COLO829 (cell line): ENCODE data around the gene GDAP1L1.
A peak's percentile ranks its signal among the peaks of the same experiment; 100 is the strongest.
"Not testable (repeated sequence)": the region's sequence is repeated elsewhere in the genome, so short reads cannot be mapped to it uniquely, and the experiment has no call there.

Experiments
- DNase-seq: peaks from one replicate; pipeline ENCODE4 v3.0.0; 2012; ENCODE audit warnings: low spot score

Gene GDAP1L1

DNA sequence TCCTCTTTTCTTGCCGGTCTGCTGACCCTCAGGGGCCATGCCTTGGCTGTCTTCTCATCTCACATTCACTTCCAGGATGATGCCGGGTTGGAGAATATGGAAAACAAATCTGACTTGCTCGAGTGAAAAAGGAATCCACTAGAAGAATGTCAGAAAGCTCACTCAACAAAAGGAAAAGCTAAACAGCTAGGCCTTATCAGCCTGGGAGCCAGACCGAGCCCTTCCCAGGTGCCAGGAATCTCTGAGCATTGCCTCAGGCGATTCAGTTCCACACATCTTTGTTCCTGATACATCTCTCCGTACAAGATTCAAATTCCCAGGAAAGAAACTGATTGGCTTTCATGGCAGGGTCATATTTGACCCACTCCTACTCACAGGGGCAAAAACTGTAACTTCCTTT lies 27.3 kb upstream of the GDAP1L1 start:
- no peak for DNase-seq

DNA sequence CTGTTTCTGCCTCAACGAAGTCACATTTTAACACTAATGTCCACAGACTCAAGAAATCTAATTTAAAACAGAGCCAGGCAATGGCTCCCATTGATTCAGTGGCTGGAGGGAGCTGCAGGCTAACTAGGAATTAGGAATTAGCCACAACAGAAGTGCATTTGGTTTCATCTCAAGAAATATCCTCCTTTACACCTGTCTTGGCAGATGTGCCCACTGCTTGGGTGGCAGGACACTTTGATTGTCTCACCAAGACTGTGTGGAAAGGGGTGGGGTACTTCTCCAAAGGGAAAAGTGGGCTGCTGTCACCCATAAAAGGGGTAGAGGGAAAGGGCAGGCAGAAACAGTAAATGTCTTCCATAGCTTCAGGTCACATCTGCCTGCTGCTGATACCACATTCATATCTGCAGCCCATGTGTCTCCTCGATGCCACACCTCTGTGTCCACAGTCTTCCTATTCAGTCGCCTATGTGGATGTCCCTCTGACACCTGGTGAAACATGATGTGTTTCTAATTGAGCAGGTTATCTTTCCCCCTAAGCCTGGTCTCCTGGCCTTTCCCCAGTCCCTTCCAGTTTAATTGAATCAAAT lies 25.6 kb upstream of the GDAP1L1 start:
- DNase-seq = no peak

- no peak for DNase-seq
Measured at GRCh38 chr20:44222027-44222426, 25.1 kb upstream of the GDAP1L1 start.

DNA sequence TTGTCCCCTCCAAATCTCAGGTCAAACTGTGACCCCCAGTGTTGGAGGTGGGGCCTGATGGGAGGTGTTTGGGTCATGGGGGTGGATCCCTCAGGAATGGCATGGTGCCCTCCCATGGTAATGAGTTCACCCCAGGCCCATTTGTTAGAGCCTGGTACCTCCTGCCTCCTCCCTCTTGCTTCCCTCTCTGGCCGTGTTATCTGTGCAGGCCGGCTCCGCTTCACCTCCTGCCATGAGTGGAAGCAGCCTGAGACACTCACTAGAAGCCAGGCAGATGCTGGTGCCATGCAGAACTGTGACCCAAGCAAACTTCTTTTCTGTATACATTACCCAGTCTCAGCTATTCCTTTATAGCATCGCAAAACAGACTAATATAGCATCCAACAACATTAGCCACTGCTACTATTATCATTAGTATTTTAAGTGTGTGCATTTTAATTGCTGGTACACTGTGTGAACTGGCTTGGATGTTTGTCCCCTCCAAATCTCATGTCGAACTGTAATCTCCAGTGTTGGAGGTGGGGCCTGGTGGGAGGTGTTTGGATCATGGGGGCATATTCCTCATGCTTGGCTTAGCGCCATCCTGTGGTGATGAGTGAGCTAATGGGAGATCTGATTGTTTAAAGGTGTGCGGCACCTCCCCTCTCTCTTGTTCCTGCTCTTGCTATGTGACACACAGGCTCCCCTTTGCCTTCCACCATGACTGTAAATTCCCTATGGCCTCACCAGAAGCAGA lies 24.3 kb upstream of the GDAP1L1 start:
- no peak for DNase-seq

DNA sequence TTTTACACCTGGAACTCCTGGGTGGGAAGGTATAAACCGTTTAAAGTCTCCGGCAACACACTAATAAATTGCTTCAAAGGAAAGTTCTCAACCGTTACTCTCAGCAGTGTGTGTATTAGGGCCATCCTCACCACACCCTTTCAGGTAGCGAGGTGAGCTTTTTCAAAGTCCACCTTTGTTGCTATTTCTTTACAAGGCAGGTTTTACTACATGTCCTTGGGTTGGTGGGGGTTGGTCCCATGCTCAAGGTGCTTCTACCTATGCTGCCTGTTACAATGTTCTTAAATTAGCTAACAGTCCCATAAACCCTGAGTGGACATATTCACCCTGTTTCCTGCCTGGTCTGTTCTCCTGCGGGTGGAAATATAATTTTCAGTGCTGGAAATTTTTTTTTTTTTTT lies 23.4 kb upstream of the GDAP1L1 start:
- no peak for DNase-seq

DNA sequence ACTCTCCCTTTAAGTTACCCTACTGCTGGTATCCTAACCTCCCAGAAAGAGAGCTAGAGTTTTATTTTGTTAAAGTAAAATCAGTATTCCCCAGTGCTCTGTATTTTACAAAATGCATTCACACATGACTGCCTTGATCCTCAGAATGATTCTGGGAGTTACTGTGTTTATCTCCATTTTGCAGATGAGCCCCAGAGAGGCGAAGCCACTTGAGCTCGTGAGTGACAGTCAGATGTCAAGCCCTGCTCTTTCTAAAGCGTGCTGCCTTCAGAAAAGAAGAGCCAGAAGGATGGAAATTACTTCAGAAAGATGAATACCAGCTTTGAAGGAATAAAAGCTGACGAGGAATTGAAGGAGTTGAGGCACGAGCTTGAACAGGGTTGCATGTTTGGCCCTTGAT lies 22.5 kb upstream of the GDAP1L1 start:
- DNase-seq = no peak

- DNase-seq = no peak
Measured at GRCh38 chr20:44228465-44229258, 18.4 kb upstream of the GDAP1L1 start.

DNA sequence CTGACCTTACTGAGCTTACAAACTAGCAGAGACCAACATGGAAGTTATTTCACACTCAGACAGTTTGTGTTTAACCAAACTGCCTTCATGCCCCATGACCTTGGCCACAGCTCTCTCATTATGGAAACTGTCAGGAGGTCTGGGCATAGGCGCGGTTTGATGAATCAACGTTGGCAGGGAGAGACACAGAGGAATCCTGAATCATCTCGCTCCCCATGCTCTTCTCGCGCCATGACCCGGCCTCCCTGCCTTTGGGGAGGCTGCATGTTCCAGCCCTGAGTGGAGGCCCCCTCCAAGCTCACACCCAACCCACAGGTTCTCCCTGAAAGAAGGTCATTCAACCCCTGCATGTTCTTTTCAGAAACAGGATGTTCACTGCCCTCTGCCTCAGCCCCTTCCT lies 15.9 kb upstream of the GDAP1L1 start:
- no peak for DNase-seq

GRCh38 chr20:44231713-44232468 lies 15.2 kb upstream of the GDAP1L1 start:
- DNase-seq = no peak

GRCh38 chr20:44232469-44232856 lies 14.6 kb upstream of the GDAP1L1 start:
- not testable (repeated sequence) for DNase-seq

GRCh38 chr20:44233436-44234016 lies 13.6 kb upstream of the GDAP1L1 start:
- no peak for DNase-seq

GRCh38 chr20:44234566-44235317 lies 12.4 kb upstream of the GDAP1L1 start:
- DNase-seq = no peak

DNA sequence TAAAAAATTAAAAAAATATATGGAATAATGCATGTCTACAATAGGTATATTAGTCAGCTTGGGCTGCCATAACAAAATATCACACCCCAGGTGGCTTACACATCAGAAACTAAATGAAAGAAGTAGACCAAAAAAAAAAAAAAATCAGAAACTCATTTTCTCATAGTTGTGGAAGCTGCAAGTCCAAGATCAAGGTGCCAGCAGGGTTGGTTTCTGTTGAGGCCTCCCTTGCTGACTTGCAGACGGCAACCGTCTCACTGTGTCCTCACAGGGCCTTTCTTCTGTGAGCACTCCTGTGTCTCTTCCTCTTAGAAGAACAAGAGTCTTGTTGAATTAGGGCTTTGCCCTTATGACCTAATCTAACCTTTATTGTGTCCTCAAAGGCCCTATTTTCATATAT lies 11.4 kb upstream of the GDAP1L1 start:
- DNase-seq = no peak

GRCh38 chr20:44236840-44237239 lies 10.3 kb upstream of the GDAP1L1 start:
- not testable (repeated sequence) for DNase-seq

DNA sequence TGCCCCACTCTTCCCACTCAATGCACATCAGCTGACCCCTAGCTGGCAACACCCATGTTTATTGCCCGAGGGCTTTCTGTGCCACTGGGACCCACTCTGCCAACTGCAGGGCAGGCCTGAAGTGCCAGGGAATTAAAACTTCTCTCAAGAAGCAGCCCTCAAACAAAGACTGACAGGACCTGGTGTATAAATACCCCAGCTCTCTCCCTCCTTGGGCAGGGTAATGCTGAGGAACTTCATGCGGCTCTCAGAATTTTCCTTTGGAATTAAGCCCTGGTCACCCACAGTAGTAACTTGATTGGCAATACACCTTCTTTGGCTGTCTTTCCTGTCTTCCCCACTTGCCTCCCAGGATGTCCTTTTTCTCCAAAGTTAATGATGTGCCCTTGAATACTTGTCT lies 5.3 kb upstream of the GDAP1L1 start:
- no peak for DNase-seq

GRCh38 chr20:44245977-44246376 lies 1.1 kb upstream of the GDAP1L1 start:
- no peak for DNase-seq

DNA sequence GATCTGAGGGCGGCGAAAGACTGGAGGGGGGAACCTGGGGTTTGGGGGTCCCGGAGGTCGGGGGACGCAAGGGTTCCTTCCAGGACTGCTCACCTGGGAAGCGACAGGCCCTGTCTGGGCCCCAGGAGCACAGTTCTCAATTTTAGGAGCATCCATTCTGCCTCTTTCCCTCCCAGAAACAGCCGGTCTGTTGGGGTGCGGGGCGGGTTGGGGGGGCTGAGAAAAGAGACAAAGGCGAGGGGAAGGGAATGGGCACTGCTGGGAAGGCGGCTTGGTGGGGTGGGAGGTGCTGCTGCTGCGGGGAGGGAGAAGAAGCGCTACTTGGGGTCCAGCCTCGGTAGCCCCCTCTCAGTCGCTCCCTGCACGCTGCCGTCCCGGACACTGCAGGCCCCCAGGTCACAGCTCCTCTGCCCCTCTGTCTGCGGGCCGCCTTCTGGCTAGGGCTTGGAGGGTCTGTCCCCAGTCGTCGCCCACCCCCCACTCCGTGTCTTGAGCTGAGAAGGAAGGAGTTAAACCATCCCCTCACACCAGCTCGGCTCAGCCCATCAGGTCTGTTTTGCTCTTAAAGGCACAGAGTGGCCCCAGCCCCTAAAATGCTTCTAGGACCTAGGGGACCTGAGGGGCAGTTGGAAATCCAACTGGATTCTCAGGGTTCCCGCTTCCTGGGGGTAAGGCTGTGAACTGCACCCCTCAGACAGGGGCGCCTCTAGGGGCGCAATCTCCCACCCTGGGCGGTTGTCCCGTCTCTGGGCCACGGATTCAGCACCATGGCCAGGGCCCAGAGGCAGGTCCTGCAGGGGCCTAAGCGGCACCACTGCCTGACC lies 690 bp downstream of the GDAP1L1 start:
- peak; percentile 45 for DNase-seq

GRCh38 chr20:44248410-44248759 lies 1.3 kb downstream of the GDAP1L1 start:
- DNase-seq = no peak

DNA sequence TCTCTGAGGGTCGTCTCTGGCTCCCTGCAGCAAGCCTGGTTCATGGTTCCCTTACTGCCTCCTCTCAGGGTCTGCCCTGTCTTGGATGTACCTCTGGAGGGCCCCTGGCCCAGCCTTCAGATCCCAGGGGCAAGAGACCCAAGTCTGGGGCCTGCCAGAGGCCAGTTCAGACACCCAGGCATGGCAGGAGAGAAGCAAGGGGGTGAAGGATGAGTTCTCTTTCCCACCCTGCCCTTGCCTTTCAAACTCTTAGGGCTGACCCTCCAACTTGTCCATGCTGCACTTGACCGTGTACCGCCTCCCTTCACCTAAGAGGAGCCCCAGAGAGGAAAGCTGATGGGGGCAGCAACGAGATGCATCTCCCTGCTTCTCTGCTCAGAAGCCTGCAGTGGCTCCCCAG lies 4.2 kb downstream of the GDAP1L1 start:
- no peak for DNase-seq

GRCh38 chr20:44253528-44253927 lies 6.4 kb downstream of the GDAP1L1 start:
- DNase-seq = no peak

DNA sequence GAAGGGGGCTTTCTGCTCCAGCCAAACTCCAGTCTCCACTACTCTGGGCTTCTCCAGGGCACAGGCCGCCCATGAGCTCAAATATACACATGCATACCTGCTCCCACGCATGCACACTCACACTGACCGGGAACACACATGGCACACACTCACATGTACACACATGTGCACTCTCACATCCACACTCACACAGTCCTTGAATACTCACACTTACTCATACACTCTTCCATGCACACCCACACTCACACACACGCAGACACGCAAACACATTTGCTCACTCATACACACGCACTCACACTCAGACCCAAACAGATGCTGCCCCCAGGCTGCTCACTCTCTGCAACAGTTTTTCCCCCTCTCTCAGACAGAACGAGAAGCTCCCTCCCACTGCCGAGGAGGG lies 7.0 kb downstream of the GDAP1L1 start:
- no peak for DNase-seq
